Ascending aorta (tissue), 2 donors: Measurements from ENCODE around the gene LIN28A. TPM values are rescaled to one million over a fixed set of nuclear protein-coding genes. Genes with fewer than 3 reads are reported as not detected.

ENCODE experiments used
- DNase-seq, 2 donors: peaks; one replicate each; pipeline ENCODE4 v3.0.0-alpha.2; 2019; ENCODE audit warnings: low spot score in 2 of 2
- H3K27ac ChIP-seq, 2 donors: fragments of 200-600 bp; sonication (generic); one replicate each; pipeline ENCODE4 v1.5.1; 2016 to 2017; ENCODE audit warnings: mild to moderate bottlenecking in 1 of 2
- H3K27me3 ChIP-seq: fragments of 200-600 bp; sonication (generic); one replicate; pipeline ENCODE4 v1.5.1; 2017
- H3K36me3 ChIP-seq, 2 donors: fragments of 200-600 bp; sonication (generic); one replicate each; pipeline ENCODE4 v1.5.1; 2016
- H3K4me1 ChIP-seq, 2 donors: fragments of 200-600 bp; sonication (generic); one replicate each; pipeline ENCODE4 v1.5.1; 2016 to 2017; ENCODE audit warnings: mild to moderate bottlenecking in 1 of 2
- H3K4me3 ChIP-seq, 2 donors: fragments of 200-600 bp; sonication (generic); one replicate each; pipeline ENCODE4 v1.5.1; 2016 to 2017; ENCODE audit warnings: mild to moderate bottlenecking in 1 of 2
- H3K9me3 ChIP-seq, 2 donors: fragments of 200-600 bp; sonication (generic); one replicate each; pipeline ENCODE4 v1.5.1; 2016
- CTCF ChIP-seq, 3 experiments: fragments of 200-600 bp in 2 of 3; fragments of 450-650 bp in 1 of 3; sonication (generic) in 2 of 3; IDR thresholded peaks; one replicate each; pipeline ENCODE4 v1.5.1; 2016 to 2019; ENCODE audit warnings: antibody characterized with exemption in 3 of 3, mild to moderate bottlenecking in 1 of 3, moderate library complexity in 1 of 3
- intact Hi-C: fragments of 100-400 bp; cut with DNase I; formaldehyde crosslinking; loops from one replicate; pipeline ENCODE4 v1.15.1; 2023
- total RNA-seq: library from RNA; depleted of rRNA; stranded (reverse); fragments of >200 nt; gene quantifications from one replicate; pipeline ENCODE4 v1.1.0, GENCODE V29; 2016

Gene LIN28A
- total RNA-seq, 1 donor from 2014 or later, result not detected

GRCh38 chr1:26449868-26450267, 39.3 kb downstream of the LIN28A start:
- H3K36me3 ChIP-seq, result peaks cover 42 to 77% of the 10 kb centered on the region in 2 donors
- H3K4me3 ChIP-seq, result no peak overlapping the region
- H3K4me1 ChIP-seq, result no peaks in the 10 kb centered on the region
- H3K9me3 ChIP-seq, result no peaks in the 10 kb centered on the region
- no peak for DNase-seq
- H3K27ac ChIP-seq, result no peak overlapping the region
- TF ChIP-seq CTCF (IDR thresholded peaks at IDR 0.05), result no peak
- intact Hi-C loops, result no loop called here
- H3K27me3 ChIP-seq, result no peaks in the 10 kb centered on the region

DNA sequence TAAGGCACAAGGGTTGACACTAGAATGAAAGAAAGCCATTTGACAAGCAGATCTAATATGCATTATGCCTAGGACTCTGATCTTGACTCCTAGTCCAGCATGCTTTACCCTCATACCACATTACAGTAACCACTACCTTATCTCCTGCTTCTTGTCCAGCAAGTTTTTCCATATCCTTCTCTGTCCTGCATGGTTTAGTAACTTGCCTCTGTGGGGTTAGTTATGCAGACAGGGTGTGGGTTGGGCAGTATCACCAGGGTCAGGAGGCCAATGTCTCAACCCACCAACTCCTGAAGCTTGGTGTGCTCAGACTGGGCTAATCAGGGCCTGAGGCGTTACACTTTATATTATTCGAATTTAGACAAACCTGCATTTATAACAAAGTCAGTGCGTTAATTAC, 40.3 kb downstream of the LIN28A start:
- H3K4me3 ChIP-seq, result no peak overlapping the region
- no peak for DNase-seq
- no peaks in the 10 kb centered on the region for H3K9me3 ChIP-seq
- no peak for TF ChIP-seq CTCF (IDR thresholded peaks at IDR 0.05)
- H3K4me1 ChIP-seq, result no peaks in the 10 kb centered on the region
- intact Hi-C loops, result no loop called here
- no peaks in the 10 kb centered on the region for H3K27me3 ChIP-seq
- peaks cover 45 to 79% of the 10 kb centered on the region in 2 donors for H3K36me3 ChIP-seq
- no peak overlapping the region for H3K27ac ChIP-seq

GRCh38 chr1:26452459-26453183, 42.0 kb downstream of the LIN28A start:
- TF ChIP-seq CTCF (IDR thresholded peaks at IDR 0.05), result no peak
- peaks cover 39 to 65% of the 10 kb centered on the region in 2 donors for H3K36me3 ChIP-seq
- H3K27ac ChIP-seq, result no peak overlapping the region
- DNase-seq, result no peak
- no peak overlapping the region for H3K4me3 ChIP-seq
- no peaks in the 10 kb centered on the region for H3K27me3 ChIP-seq
- intact Hi-C loops, result no loop called here
- H3K9me3 ChIP-seq, result no peaks in the 10 kb centered on the region
- H3K4me1 ChIP-seq, result no peaks in the 10 kb centered on the region

- H3K36me3 ChIP-seq, result peaks cover 55 to 76% of the 10 kb centered on the region in 2 donors
- no peak overlapping the region for H3K4me3 ChIP-seq
- DNase-seq, result no peak
- no peaks in the 10 kb centered on the region for H3K4me1 ChIP-seq
- intact Hi-C loops, result no loop called here
- no peak overlapping the region for H3K27ac ChIP-seq
- no peaks in the 10 kb centered on the region for H3K9me3 ChIP-seq
- no peaks in the 10 kb centered on the region for H3K27me3 ChIP-seq
- TF ChIP-seq CTCF (IDR thresholded peaks at IDR 0.05), result no peak
These were observed 48.5 kb downstream of the LIN28A start for GRCh38 chr1:26459148-26459547.

GRCh38 chr1:26459573-26460031, 49.0 kb downstream of the LIN28A start:
- TF ChIP-seq CTCF (IDR thresholded peaks at IDR 0.05), result no peak
- Histone ChIP-seq H3K4me3 (no peak overlapping the region), H3K27ac (no peak overlapping the region), H3K9me3 (no peaks in the 10 kb centered on the region), H3K27me3 (no peaks in the 10 kb centered on the region), H3K4me1 (no peaks in the 10 kb centered on the region), H3K36me3 (peaks cover 52 to 76% of the 10 kb centered on the region in 2 donors)
- DNase-seq, result no peak
- intact Hi-C loops, result no loop called here
